ENCODE results near the gene BCR. TPM values are rescaled to one million over a fixed set of nuclear protein-coding genes. Genes with fewer than 3 reads are reported as not detected.

The BCR gene
- total and polyA plus RNA-seq, 2 of the 13 experiments (the other 11 are each of a cell fraction or from before 2014, with no cell fraction given): 19.9 to 33.6 TPM

DNA sequence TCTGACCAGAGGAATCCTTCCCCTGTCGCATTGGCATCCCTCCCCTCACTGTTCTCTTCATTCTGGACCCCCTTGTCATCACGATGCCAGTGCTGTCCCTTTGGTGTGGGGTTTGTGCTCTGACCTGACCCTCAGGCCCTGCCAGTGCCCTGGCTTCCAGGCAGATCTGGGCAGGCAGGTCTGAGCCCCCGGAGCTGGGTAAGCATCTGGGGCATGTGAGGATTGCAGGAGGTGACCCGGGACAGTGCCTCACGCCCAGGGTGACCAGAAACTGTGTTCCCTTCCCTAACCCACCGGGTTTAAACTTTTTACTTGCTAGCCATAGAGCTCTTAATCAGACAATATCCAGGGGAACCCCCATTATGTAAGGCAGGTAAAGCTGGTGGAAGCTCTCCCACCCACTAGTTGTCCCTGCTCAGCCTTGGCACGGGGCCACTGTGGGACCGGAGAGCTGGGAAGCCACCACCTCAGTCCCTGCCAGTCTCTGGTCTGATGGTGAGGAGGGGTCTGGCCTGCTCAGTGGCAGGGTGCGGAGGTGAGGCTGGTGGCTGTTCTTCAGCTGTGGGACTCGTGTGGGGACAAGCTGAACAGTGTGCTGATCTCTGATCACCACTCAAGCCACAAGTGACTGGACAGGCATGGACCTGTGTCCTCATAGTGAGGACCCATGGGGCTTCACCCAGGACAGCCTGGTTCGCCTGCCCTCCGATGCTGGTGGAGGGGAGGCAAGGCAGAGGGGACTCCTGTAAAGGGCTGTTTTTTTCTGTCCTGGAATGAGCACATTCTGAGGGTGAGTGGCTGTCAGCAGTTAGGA is 38.0 kb downstream of the BCR start:
- in situ Hi-C loops (cut with HindIII; ENCODE audit: extremely low pct_ligation_motif_present, low pct_unique_long_range_greater_than_20kb): loop anchor here (5.0 kb wide), 1 partner anchor 36 kb away; the partner anchor contains the start of gene BCR
- Histone ChIP-seq H3K27ac (ENCODE audit: extremely low read length, insufficient read depth, low read length) (peak overlapping the region; percentile 73), H3K4me2 (ENCODE audit: low read depth, low read length) (peak overlapping the region; percentile 75), H4K20me1 (ENCODE audit: insufficient read depth, low read length) (peaks cover 40% of the 10 kb centered on the region), H3K36me3 (replicated peaks in 1 of 2; ENCODE audit: control insufficient read depth in 1 of 2, insufficient read depth in 2 of 2, low read length in 2 of 2) (peaks cover 1 to 3% of the 10 kb centered on the region in 2 experiments; a peak in 2 of 5 replicates), H2AFZ (ENCODE audit: low read length) (no peak overlapping the region), H3K9me3 (ENCODE audit: low read length) (no peaks in the 10 kb centered on the region), H3K79me2 (ENCODE audit: insufficient read depth, low read length) (peaks cover 88% of the 10 kb centered on the region), H3K9ac (ENCODE audit: insufficient read depth, low read depth, low read length) (peak overlapping the region; percentile 23), H3K4me3 (replicated peaks in 1 of 3; ENCODE audit: insufficient read depth in 1 of 3, low read depth in 2 of 3, low read length in 3 of 3) (peak overlapping the region in 1 of 3 experiments; percentile 49; a peak in 1 of 6 replicates), H3K4me1 (ENCODE audit: insufficient read depth, low read length) (peaks cover 72% of the 10 kb centered on the region), H3K27me3 (ENCODE audit: control insufficient read depth in 1 of 2, insufficient read depth in 2 of 2, low read length in 2 of 2) (no peaks in the 10 kb centered on the region)
- BruUV-seq (replicated peaks): no TSS peak
- ChIA-PET POLR2A (no interaction called here), CTCF (ENCODE audit: low intra/inter-chr PET ratio, low total read pairs) (no interaction called here)
- ATAC-seq: peak; percentile 43
- no peak for FAIRE-seq
- DNase-seq (ENCODE audit: low spot score): no peak
- intact Hi-C loops (cut with micrococcal nuclease; ENCODE audit: unreplicated experiment): loop anchor here (5.0 kb wide), 1 partner anchor 34 kb away; no protein-coding TSS in a partner anchor
- WGBS (ENCODE audit: low lambda C conversion rate): 44% methylated on average over 5 of the region's 12 CpGs
- TF ChIP-seq HMGA1 (CRISPR knock-in tag; conservative IDR thresholded peaks at IDR 0.05) (no peak), ZNF572 (CRISPR knock-in tag; IDR thresholded peaks at IDR 0.05) (0 out of 2 replicates have a peak, but pooled peaks have one; percentile 14), ZNF607 (CRISPR knock-in tag; IDR thresholded peaks at IDR 0.05; ENCODE audit: borderline replicate concordance) (0 out of 2 replicates have a peak, but pooled peaks have one; percentile 32), SMARCE1 (IDR thresholded peaks at IDR 0.05; ENCODE audit: borderline replicate concordance) (no peak), ZNF296 (CRISPR knock-in tag; conservative IDR thresholded peaks at IDR 0.05) (no peak), ZBTB7B (CRISPR knock-in tag; IDR thresholded peaks at IDR 0.05) (0 out of 2 replicates have a peak, but pooled peaks have one; percentile 18), MAFF (IDR thresholded peaks at IDR 0.05; ENCODE audit: low read depth, low read length) (no peak), ZBTB1 (CRISPR knock-in tag; IDR thresholded peaks at IDR 0.05; ENCODE audit: borderline replicate concordance) (no peak), ZMYM3 (CRISPR knock-in tag; IDR thresholded peaks at IDR 0.05) (peak; percentile 16; the same call in 1 of the 2 replicates), ZNF768 (CRISPR knock-in tag; IDR thresholded peaks at IDR 0.05) (peak; percentile 75; the same call in 1 of the 2 replicates), KDM5B (CRISPR knock-in tag; IDR thresholded peaks at IDR 0.05; ENCODE audit: borderline replicate concordance) (peak; percentile 34; the same call in 1 of the 2 replicates), SALL2 (CRISPR knock-in tag; IDR thresholded peaks at IDR 0.05) (no peak), DNMT1 (CRISPR knock-in tag; IDR thresholded peaks at IDR 0.05) (0 out of 2 replicates have a peak, but pooled peaks have one; percentile 18), ZSCAN29 (CRISPR knock-in tag; conservative IDR thresholded peaks at IDR 0.05) (0 out of 2 replicates have a peak, but pooled peaks have one; percentile 19)
- TF ChIP-seq, protein P1, sequence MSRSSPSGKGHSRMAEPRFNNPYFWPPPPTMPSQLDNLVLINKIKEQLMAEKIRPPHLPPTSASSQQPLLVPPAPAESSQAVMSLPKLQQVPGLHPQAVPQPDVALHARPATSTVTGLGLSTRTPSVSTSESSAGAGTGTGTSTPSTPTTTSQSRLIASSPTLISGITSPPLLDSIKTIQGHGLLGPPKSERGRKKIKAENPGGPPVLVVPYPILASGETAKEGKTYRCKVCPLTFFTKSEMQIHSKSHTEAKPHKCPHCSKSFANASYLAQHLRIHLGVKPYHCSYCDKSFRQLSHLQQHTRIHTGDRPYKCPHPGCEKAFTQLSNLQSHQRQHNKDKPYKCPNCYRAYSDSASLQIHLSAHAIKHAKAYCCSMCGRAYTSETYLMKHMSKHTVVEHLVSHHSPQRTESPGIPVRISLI (CRISPR knock-in tag; IDR thresholded peaks at IDR 0.05; ENCODE audit: borderline replicate concordance): peak; percentile 61; the same call in 1 of the 2 replicates
- TF ChIP-seq, protein P2, sequence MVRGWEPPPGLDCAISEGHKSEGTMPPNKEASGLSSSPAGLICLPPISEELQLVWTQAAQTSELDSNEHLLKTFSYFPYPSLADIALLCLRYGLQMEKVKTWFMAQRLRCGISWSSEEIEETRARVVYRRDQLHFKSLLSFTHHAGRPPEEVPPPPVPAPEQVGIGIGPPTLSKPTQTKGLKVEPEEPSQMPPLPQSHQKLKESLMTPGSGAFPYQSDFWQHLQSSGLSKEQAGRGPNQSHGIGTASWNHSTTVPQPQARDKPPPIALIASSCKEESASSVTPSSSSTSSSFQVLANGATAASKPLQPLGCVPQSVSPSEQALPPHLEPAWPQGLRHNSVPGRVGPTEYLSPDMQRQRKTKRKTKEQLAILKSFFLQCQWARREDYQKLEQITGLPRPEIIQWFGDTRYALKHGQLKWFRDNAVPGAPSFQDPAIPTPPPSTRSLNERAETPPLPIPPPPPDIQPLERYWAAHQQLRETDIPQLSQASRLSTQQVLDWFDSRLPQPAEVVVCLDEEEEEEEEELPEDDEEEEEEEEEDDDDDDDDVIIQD (CRISPR knock-in tag; IDR thresholded peaks at IDR 0.05; ENCODE audit: low read depth): 0 out of 2 replicates have a peak, but pooled peaks have one; percentile 12
- TF ChIP-seq, protein P3, sequence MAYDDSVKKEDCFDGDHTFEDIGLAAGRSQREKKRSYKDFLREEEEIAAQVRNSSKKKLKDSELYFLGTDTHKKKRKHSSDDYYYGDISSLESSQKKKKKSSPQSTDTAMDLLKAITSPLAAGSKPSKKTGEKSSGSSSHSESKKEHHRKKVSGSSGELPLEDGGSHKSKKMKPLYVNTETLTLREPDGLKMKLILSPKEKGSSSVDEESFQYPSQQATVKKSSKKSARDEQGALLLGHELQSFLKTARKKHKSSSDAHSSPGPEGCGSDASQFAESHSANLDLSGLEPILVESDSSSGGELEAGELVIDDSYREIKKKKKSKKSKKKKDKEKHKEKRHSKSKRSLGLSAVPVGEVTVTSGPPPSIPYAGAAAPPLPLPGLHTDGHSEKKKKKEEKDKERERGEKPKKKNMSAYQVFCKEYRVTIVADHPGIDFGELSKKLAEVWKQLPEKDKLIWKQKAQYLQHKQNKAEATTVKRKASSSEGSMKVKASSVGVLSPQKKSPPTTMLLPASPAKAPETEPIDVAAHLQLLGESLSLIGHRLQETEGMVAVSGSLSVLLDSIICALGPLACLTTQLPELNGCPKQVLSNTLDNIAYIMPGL (CRISPR knock-in tag; IDR thresholded peaks at IDR 0.05; ENCODE audit: borderline replicate concordance in 1 of 2, low read depth in 1 of 2): 0 out of 4 replicates have a peak, but pooled peaks of 1 of the 2 experiments have one; percentile 1
